ENCODE measurements around the gene HOXC13.

Gene HOXC13, protein sequence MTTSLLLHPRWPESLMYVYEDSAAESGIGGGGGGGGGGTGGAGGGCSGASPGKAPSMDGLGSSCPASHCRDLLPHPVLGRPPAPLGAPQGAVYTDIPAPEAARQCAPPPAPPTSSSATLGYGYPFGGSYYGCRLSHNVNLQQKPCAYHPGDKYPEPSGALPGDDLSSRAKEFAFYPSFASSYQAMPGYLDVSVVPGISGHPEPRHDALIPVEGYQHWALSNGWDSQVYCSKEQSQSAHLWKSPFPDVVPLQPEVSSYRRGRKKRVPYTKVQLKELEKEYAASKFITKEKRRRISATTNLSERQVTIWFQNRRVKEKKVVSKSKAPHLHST

GRCh38 chr12:53938326-53939140, at the start of gene HOXC13:
Gene HOXC13, plus strand, starts transcription at chr12:53938831. Its CDS starts 76 bp downstream, at chr12:53938907.
- TF ChIP-seq, protein P1, sequence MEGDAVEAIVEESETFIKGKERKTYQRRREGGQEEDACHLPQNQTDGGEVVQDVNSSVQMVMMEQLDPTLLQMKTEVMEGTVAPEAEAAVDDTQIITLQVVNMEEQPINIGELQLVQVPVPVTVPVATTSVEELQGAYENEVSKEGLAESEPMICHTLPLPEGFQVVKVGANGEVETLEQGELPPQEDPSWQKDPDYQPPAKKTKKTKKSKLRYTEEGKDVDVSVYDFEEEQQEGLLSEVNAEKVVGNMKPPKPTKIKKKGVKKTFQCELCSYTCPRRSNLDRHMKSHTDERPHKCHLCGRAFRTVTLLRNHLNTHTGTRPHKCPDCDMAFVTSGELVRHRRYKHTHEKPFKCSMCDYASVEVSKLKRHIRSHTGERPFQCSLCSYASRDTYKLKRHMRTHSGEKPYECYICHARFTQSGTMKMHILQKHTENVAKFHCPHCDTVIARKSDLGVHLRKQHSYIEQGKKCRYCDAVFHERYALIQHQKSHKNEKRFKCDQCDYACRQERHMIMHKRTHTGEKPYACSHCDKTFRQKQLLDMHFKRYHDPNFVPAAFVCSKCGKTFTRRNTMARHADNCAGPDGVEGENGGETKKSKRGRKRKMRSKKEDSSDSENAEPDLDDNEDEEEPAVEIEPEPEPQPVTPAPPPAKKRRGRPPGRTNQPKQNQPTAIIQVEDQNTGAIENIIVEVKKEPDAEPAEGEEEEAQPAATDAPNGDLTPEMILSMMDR (IDR thresholded peaks at IDR 0.05; ENCODE audit: unreplicated experiment in 3 of 3): no peak
- Mint-ChIP-seq H3K36me3 (ENCODE audit: low read depth) (no peaks in the 10 kb centered on the region), H3K27ac (no peak within 1 kb of the TSS), H3K4me3 (peak within 1 kb of the TSS in 2 of 3 experiments; percentile 37 to 76), H3K27me3 (ENCODE audit: low read depth) (peaks cover 100% of the 10 kb centered on the region), H3K4me1 (peaks cover 10% of the 10 kb centered on the region), H3K9me3 (peaks cover 3% of the 10 kb centered on the region)

- Mint-ChIP-seq H3K4me3 (no peak overlapping the region), H3K36me3 (ENCODE audit: low read depth) (no peaks in the 10 kb centered on the region), H3K4me1 (no peaks in the 10 kb centered on the region), H3K27me3 (ENCODE audit: low read depth) (peaks cover 89% of the 10 kb centered on the region), H3K9me3 (no peaks in the 10 kb centered on the region), H3K27ac (no peak overlapping the region)
- TF ChIP-seq, protein P1 (IDR thresholded peaks at IDR 0.05; ENCODE audit: unreplicated experiment in 3 of 3): no peak
Observed at GRCh38 chr12:53890081-53890480, 48.5 kb upstream of the HOXC13 start.

DNA sequence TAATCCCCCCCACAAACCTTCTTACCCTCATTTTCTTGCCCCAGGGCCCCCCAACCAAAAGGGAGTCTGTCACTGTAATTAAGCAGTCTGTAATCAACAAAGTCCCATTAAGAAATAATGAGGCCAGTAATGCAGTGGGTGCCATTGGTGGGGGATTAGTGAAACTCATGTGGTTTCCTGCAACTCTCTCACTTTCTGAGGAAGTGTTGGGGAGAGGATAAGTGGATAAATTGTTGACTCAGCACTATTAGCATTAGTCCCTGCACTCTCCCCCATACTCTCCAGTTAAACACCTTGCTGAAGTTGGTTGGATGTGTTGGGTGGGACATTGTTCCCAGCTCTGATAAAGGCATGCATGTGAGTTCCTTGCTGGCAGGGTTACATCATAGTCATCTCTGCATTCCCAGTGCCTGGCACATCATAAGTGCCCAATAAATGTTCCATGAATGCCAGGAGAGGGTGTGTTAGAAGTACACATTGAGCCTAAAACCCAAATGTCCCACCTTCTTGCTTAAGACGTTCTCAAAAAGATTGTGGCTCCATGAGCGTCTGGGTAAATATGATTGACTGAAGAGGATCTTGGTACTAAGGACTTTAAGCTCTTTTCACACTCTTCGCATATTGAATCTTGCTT, 45.8 kb upstream of the HOXC13 start:
- TF ChIP-seq, protein P1 (IDR thresholded peaks at IDR 0.05; ENCODE audit: unreplicated experiment in 3 of 3): no peak
- peaks cover 94% of the 10 kb centered on the region for H3K27me3 Mint-ChIP-seq (ENCODE audit: low read depth)
- no peak overlapping the region for H3K4me3 Mint-ChIP-seq
- no peaks in the 10 kb centered on the region for H3K9me3 Mint-ChIP-seq
- no peak overlapping the region for H3K27ac Mint-ChIP-seq
- H3K36me3 Mint-ChIP-seq (ENCODE audit: low read depth): no peaks in the 10 kb centered on the region
- no peaks in the 10 kb centered on the region for H3K4me1 Mint-ChIP-seq

DNA sequence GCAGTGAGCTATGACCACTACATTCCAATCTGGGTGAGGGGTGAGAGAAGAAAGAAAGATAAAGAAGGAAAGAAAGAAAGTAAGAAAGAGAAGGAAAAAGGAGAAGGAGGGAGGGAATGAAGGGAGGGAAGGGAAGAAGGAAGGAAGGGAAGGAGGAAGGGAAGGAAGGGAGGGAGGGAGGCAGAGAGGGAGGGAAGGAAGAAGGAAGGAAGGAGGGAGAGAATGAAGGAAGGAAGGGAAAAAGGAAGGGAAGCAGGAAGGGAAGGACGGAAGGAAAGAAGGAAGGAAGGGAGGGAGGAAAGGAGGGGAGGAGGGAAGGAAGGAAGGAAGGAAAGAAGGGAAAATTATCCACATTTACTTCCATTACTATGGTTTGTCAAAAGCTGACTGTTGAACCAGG, 39.4 kb upstream of the HOXC13 start:
- Mint-ChIP-seq H3K27me3 (ENCODE audit: low read depth) (peaks cover 85% of the 10 kb centered on the region), H3K9me3 (no peaks in the 10 kb centered on the region), H3K27ac (no peak overlapping the region), H3K36me3 (ENCODE audit: low read depth) (no peaks in the 10 kb centered on the region), H3K4me1 (no peaks in the 10 kb centered on the region), H3K4me3 (no peak overlapping the region)
- TF ChIP-seq, protein P1 (IDR thresholded peaks at IDR 0.05; ENCODE audit: unreplicated experiment in 3 of 3): no peak

- Mint-ChIP-seq H3K4me3 (no peak overlapping the region), H3K27me3 (ENCODE audit: low read depth) (peaks cover 33% of the 10 kb centered on the region), H3K4me1 (no peaks in the 10 kb centered on the region), H3K9me3 (no peaks in the 10 kb centered on the region), H3K27ac (no peak overlapping the region), H3K36me3 (ENCODE audit: low read depth) (no peaks in the 10 kb centered on the region)
- TF ChIP-seq, protein P1 (IDR thresholded peaks at IDR 0.05; ENCODE audit: unreplicated experiment in 3 of 3): no peak
Observed at GRCh38 chr12:53907103-53907502, 31.5 kb upstream of the HOXC13 start.

Data from nephron (organoid).